ENCODE measurements around the gene TFF1.

DNA sequence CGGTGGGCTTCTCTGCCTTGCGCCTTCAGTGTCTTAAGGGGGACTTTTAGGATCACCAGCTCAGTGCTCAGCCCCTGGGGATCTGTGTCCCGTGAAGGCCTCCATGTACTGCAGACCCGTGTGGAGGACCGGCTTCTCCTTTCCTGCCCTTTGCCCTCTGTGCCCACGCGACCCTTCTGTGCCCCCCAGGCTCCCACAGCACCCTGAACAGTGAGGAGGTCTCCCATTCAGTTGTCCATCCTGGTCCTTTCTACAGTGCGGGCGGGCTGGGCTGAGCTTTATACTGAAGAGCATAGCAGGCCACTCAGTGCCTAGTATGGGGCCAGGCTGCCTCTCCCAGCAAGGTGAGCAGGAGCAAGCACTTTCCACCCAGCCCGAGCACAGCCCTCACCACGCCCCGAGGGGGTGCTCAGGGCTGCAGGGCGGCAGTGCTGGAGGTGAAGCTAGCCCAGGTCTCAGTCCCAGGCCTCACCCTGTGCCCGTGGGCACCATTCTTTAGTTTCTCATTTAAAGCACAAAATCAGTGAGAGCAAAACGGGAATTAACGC lies 7.6 kb upstream of the TFF1 start:
- TF ChIP-seq, protein P1, sequence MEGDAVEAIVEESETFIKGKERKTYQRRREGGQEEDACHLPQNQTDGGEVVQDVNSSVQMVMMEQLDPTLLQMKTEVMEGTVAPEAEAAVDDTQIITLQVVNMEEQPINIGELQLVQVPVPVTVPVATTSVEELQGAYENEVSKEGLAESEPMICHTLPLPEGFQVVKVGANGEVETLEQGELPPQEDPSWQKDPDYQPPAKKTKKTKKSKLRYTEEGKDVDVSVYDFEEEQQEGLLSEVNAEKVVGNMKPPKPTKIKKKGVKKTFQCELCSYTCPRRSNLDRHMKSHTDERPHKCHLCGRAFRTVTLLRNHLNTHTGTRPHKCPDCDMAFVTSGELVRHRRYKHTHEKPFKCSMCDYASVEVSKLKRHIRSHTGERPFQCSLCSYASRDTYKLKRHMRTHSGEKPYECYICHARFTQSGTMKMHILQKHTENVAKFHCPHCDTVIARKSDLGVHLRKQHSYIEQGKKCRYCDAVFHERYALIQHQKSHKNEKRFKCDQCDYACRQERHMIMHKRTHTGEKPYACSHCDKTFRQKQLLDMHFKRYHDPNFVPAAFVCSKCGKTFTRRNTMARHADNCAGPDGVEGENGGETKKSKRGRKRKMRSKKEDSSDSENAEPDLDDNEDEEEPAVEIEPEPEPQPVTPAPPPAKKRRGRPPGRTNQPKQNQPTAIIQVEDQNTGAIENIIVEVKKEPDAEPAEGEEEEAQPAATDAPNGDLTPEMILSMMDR (IDR thresholded peaks at IDR 0.05), result no peak
- TF ChIP-seq POLR2A (IDR thresholded peaks at IDR 0.05), result no peak

All from body of pancreas (tissue), 4 donors.